Body of pancreas (tissue), 4 donors: ENCODE results near the gene MOSPD3.

Source experiments
- POLR2A ChIP-seq, 3 donors: fragments of 450-650 bp; IDR thresholded peaks; one replicate each; pipeline ENCODE4 v1.6.1; 2016; ENCODE audit warnings: antibody characterized with exemption in 3 of 3, mild to moderate bottlenecking in 2 of 3
- TF ChIP-seq, protein P1 (sequence below), 7 experiments: fragments of 450-650 bp in 4 of 7; fragments of 200-600 bp in 3 of 7; sonication (generic) in 3 of 7; IDR thresholded peaks; one replicate each; pipeline ENCODE4 v1.5.1; 2016 to 2019; ENCODE audit warnings: antibody characterized with exemption in 7 of 7

DNA sequence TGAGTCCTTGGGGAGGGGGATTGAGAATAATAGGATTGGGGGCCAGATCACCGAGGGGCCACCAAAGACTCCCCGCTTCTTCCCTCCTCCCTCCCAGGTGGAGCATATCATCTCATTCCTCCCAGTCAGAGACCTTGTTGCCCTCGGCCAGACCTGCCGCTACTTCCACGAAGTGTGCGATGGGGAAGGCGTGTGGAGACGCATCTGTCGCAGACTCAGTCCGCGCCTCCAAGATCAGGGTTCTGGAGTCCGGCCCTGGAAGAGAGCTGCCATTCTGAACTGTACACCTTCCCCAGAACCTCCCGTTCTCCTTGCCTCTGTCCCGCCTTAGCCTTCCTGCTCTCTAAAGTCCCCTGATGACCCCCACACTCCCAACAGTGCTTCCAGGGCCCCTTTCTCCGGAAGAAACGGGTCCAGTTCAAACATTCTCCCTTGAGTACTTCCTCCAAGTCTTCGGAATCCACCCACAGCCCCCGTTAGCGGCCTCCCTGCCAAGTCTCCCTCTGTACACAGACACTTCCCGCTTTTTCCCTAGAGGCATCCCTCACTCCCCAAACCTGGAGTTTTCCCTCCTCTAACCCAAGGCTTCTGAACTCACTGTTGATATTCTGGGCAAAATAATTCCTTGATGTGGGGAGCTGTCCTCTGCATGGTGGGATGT is 22.1 kb upstream of the MOSPD3 start:
- no peak for TF ChIP-seq POLR2A (IDR thresholded peaks at IDR 0.05)
- TF ChIP-seq, protein P1, sequence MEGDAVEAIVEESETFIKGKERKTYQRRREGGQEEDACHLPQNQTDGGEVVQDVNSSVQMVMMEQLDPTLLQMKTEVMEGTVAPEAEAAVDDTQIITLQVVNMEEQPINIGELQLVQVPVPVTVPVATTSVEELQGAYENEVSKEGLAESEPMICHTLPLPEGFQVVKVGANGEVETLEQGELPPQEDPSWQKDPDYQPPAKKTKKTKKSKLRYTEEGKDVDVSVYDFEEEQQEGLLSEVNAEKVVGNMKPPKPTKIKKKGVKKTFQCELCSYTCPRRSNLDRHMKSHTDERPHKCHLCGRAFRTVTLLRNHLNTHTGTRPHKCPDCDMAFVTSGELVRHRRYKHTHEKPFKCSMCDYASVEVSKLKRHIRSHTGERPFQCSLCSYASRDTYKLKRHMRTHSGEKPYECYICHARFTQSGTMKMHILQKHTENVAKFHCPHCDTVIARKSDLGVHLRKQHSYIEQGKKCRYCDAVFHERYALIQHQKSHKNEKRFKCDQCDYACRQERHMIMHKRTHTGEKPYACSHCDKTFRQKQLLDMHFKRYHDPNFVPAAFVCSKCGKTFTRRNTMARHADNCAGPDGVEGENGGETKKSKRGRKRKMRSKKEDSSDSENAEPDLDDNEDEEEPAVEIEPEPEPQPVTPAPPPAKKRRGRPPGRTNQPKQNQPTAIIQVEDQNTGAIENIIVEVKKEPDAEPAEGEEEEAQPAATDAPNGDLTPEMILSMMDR (IDR thresholded peaks at IDR 0.05): no peak
